GM18511 (cell line): ENCODE data around the gene WDR18.
A peak's percentile ranks its signal among the peaks of the same experiment; 100 is the strongest.
"Not testable (repeated sequence)": the region's sequence is repeated elsewhere in the genome, so short reads cannot be mapped to it uniquely, and the experiment has no call there.

Experiments used
- ATAC-seq: cut with Tn5 transposase; IDR thresholded peaks from one replicate; pipeline ENCODE4 v1.9.1; 2021; ENCODE audit warnings: mild to moderate bottlenecking, moderate library complexity; ENCODE audit not compliant: unreplicated experiment

Gene WDR18

DNA sequence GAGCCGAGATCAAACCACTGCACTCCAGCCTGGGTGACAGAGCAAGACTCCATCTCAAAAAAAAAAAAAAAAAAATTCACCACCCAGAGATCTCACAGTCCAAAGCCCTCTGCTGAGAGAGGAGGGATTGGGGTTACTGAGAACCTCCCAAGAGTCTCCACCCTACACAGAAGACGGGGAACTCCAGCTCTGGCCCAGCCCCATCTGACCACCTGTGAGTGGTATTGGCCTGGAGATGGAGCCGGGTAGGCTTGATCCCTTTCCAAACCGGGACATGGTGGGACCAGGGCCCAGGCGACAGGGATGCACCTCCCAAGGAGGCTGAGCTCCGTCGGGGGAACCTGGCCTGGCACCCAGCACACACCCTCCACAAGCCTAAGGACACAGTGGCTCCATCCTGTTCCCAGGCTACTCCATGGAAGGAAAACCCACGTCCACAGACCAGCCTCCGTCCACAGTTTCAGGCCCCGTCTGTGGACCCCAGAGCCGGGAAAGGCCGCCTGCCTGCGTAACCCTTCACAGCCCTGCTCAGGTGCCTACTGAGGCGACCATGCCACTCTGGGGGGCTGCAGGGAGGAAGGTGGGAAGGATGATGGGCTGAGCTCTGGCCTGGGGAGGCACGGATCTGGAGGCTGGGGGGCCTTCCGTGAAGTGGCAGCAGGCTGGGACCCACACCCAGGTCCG lies 34.9 kb downstream of the WDR18 start:
- ATAC-seq, result no peak

GRCh38 chr19:1019616-1019961 lies 35.4 kb downstream of the WDR18 start:
- no peak for ATAC-seq

DNA sequence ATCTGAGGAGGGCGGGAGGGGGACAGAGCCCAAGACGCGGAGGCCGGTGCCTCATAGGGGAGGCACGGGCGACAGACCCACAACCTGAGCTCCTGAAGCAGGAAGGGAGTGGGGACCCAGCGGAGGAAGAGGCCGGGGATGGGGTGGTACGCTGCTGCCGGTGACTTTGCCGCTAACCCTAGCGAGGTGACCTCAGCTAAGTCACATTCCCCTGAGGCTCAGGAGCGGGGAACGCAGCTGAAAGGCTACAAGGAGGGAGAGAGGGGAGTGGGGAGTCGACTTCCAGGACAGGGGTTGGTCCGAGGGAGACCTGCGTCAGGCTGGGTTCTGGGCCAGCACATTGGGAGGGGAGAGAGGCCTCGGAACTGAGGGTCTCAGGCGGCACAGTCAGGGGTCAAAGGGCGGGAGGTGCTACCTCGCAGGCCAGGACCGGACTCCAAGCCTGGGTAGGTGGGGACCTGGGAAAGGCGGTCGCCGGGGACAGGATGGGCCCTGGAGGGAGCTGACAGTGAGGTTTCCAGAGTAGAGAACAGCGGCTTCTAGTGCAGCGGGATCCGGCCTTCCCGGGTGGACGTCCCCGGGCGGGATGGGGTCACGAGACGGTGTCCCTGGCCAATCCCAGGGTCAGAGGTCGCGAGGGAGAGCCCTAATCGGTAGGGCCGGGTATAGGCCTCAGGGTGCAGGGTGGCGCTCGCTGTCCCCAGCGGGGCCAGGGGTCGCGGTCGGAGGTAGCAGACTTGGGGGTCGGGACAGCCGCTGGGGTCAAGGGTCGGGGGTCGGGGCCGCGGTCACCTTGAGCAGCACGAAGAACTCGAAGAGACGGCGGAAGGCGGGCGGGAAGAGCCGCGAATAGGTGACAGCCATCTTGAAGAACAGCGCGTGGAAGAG lies 36.1 kb downstream of the WDR18 start:
- ATAC-seq, result no peak

- peak; percentile 79 for ATAC-seq
Observed at GRCh38 chr19:1020868-1021425, 36.8 kb downstream of the WDR18 start, which contains the start of gene TMEM259. Gene TMEM259, minus strand, starts transcription at chr19:1021123. Its CDS starts 127 bp downstream, at chr19:1020996.

GRCh38 chr19:1023883-1024188 lies 39.7 kb downstream of the WDR18 start:
- ATAC-seq, result not testable (repeated sequence)

DNA sequence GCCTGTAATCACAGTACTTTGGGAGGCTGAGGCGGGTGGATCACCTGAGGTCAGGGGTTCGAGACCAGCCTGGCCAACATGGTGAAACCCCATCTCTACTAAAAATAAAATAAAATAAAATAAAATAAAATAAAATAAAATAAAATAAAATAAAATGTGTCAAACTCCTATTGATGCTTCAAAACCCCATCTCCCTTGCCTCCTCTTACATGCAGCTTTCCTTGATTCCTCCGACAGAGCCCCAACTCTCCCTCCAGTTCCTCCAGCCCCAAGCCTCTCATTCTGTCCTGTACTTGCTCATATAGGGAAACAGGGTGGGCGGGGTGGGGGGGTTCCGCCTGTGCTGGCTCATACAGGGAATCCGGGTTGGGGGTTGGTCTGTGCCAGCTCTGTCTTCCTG lies 40.9 kb downstream of the WDR18 start:
- not testable (repeated sequence) for ATAC-seq

- peak; percentile 51 for ATAC-seq
Observed at GRCh38 chr19:1025960-1026782, 42.0 kb downstream of the WDR18 start, which contains the start of gene CNN2. Gene CNN2, plus strand, starts transcription at chr19:1026608. Its CDS starts 54 bp downstream, at chr19:1026662.

DNA sequence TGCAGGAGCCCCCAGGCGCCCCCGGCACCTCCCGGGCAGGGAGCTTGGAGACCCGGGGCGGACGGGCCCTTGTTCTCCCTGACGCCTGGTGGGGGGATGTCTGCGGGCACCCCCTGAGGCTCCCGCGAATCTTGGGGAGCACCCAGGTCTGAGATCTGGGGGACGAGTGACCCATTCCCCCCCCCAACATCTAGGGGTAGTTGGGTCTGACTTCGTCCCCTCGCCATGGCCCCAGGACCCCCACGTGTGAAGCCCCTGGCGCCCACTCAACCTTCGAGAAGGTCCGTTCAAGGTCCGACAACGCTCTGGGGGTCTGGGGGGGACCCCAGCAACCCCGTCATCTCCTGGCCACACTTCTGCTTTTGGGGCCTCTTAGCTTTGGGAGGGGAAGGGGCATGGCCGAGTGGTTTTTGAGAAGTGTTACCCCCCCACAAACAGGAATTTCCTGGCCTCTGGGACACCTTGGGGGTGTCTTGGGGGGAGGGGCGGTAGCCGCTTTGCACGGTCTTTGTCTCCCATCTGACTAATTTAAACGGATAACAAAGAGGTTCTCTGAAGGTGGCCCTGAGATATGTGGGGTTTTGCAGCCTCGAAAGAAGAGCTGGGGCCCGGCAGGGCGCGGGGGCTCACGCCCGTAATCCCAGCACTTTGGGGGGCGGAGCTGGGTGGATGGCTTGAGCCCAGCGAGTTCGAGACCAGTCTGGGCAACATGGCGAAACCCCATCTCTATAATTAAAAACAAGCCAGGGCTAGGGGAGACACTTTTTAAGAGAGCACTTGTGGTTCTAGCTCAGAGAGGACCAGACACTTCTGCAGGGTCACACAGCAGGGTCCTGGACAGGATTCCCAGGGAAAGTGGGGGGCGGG lies 42.9 kb downstream of the WDR18 start:
- peak; percentile 23 for ATAC-seq

GRCh38 chr19:1027650-1028061 lies 43.5 kb downstream of the WDR18 start:
- peak; percentile 26 for ATAC-seq

DNA sequence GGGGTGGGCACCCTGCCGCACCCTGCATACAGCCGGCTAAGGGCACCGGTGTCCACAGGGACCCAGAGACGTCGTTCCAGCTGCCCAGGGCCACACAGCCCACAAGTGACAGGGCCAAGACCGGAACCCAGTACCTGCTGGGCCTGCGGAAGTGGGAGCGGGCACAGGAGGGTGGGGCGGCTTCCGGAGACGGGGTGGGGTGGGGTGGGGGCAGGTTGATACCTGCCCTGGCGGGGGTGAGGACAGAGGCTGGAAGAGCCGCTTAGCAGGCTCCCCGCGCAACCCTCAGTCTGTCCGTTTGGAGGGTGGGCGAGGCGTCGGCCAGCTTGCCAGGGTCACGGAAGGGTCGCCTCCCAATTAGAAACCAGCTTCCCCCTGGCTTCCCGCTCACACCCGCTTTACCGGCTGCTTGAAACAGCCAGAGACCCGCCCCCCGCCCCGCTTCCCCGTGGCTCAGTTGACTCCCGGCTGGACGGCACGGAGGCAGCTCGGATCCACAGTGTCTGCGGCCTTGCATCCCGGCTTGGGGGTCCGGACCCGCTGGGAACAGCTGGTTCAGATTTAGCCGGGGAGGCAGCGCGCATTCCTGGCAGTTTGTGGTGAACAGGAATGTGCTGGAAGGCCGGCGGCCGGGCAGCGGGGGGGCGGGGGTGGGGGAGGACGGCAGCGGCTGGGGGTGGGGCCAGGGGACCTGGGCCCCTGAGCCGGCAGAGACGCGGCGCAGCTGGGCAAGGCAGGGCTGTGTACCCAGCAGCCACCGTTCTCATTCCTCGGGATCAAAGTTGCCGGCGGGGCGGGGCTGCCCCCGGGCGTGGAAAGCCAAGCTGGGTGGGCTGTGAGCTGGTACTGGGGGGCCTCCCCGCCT lies 44.1 kb downstream of the WDR18 start:
- ATAC-seq, result peak; percentile 48

DNA sequence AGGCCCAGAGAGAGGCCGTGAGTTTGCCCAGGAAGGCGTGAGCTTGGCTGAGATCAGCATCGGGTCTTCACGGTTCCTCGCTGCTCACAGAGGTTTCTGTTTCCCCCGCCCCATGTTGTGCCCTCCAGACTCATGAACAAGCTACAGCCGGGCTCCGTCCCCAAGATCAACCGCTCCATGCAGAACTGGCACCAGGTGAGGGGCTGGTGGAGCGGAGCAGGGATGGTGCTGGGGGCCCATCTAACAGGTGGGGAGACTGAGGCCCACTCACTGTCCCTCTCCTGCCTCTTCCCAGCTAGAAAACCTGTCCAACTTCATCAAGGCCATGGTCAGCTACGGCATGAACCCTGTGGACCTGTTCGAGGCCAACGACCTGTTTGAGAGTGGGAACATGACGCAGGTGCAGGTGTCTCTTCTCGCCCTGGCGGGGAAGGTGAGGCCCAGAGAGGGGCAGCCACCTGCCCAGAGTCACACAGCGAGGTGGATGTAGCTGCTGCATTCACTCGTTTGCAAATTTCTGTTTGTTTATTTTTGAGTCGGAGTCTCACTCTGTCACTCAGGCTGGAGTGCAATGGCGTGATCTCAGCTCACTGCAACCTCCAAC lies 48.2 kb downstream of the WDR18 start:
- no peak for ATAC-seq

DNA sequence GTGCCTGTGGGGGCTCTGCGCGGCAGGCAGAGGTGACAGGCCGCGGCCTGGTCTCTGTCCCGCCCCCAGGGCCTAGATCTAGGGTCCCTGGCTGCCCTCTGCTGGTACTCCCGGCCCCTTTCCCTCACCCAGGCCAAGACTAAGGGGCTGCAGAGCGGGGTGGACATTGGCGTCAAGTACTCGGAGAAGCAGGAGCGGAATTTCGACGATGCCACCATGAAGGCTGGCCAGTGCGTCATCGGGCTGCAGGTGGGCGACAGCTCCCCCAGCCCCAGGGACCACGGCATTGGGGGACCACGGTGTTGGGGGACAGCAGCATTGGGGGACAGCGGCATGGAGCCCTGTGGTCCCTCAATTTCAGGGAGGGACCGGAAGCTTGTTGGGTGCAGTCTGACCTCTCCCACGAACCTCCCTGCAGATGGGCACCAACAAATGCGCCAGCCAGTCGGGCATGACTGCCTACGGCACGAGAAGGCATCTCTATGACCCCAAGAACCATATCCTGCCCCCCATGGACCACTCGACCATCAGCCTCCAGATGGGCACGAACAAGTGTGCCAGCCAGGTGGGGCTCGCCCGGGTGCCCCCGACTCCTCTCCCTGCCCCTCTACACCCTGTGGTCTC lies 52.0 kb downstream of the WDR18 start:
- ATAC-seq, result no peak

DNA sequence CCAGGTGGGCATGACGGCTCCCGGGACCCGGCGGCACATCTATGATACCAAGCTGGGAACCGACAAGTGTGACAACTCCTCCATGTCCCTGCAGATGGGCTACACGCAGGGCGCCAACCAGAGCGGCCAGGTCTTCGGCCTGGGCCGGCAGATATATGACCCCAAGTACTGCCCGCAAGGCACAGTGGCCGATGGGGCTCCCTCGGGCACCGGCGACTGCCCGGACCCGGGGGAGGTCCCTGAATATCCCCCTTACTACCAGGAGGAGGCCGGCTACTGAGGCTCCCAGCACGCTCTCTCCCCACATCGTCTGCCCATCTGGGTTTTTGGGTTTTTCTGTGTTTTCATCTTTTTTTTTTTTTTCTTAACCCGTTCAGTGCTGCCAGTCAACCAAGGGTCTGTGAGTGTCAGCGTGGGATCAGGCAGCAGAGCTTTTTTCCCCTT lies 53.5 kb downstream of the WDR18 start:
- no peak for ATAC-seq

DNA sequence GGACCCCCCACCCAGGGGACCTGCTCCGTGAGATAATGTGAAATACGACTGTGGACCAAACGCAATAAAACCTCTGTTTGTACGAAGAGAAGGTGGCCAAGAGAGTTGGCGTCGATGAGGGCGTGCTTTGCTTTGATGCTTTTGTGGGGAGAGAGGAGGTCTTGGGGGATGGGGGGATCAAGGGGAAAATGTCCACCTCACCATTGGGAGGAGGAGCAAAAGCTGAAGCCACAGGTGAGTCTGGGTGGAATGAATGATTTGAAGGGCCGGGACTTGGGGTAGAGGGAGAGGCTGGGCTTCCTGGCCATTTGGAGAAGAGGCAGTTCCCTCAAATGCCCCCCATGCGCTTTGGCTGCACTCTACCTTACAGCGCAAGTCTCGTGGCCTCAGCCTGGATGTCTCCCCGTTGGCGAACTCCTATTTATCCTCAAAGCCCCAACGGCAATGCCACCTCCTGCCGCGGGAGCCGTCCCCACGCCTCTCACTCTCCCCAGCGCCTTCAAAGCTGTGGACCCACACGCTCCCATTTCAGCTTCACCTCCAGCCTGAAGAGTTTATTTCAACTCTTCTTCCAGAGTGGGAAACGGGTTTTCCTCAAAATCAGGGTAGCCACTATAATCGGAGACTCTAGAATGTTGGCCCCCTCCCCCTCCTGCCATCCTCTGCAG lies 55.0 kb downstream of the WDR18 start:
- no peak for ATAC-seq

- peak; percentile 78 for ATAC-seq
Observed at GRCh38 chr19:1039646-1040475, 55.7 kb downstream of the WDR18 start, which contains the start of gene ABCA7. Gene ABCA7, plus strand, starts transcription at chr19:1040107. Its CDS starts 1,255 bp downstream, at chr19:1041362.

- ATAC-seq, result no peak
Observed at GRCh38 chr19:1040476-1041271, 56.5 kb downstream of the WDR18 start.
